IMR-90 (cell line): ENCODE data around the gene COL19A1. TPM values are rescaled to one million over a fixed set of nuclear protein-coding genes. Genes with fewer than 3 reads are reported as not detected.

Experiments used
- ATAC-seq: fragments of 200-7000 bp; cut with Tn5 transposase; 2 replicates; pipeline ENCODE4 v1.9.1; 2020; ENCODE audit warnings: low read depth, mild to moderate bottlenecking, moderate library complexity
- BruUV-seq: library from RNA; stranded (reverse); fragments of 400-500 nt; replicated peaks from 2 replicates; lab custom pipeline; 2021; lab: Mats Ljungman, UMichigan
- CTCF ChIA-PET: fragments of 300-600 bp; formaldehyde crosslinking; extraction: SDS; loops from one replicate; lab custom pipeline; 2021; ENCODE audit warnings: antibody characterized with exemption; lab: Yijun Ruan, JAX
- POLR2A ChIA-PET: fragments of 300-600 bp; sonication (Branson Sonifier 250); formaldehyde crosslinking; loops from one replicate; lab custom pipeline; 2022; ENCODE audit warnings: antibody characterized with exemption; ENCODE audit not compliant: unreplicated experiment; lab: Charles Lee
- DNase-seq: peaks from one replicate; pipeline ENCODE4 v3.0.0; 2013
- H2AFZ ChIP-seq: replicated peaks from 2 replicates; pipeline ENCODE3; 2013; ENCODE audit warnings: low read length, mild to moderate bottlenecking; ENCODE audit not compliant: poor library complexity
- H2AK5ac ChIP-seq: 2 replicates; pipeline ENCODE4 v1.6.1; 2013; ENCODE audit warnings: low read depth, low read length, inconsistent platforms
- H2AK9ac ChIP-seq: replicated peaks from 2 replicates; pipeline ENCODE3; 2013; ENCODE audit warnings: mild to moderate bottlenecking, low read depth, low read length, moderate library complexity; ENCODE audit not compliant: poor library complexity
- H2BK120ac ChIP-seq: 2 replicates; pipeline ENCODE4 v1.6.1; 2013; ENCODE audit warnings: low read depth, low read length, inconsistent platforms
- H2BK15ac ChIP-seq: 3 replicates; pipeline ENCODE4 v1.6.1; 2013; ENCODE audit warnings: low read depth, low read length, inconsistent platforms
- H2BK20ac ChIP-seq: 2 replicates; pipeline ENCODE4 v1.6.1; 2013; ENCODE audit warnings: low read depth, mild to moderate bottlenecking, inconsistent platforms, low read length, moderate library complexity
- H2BK5ac ChIP-seq: 2 replicates; pipeline ENCODE4 v1.6.1; 2013; ENCODE audit warnings: mild to moderate bottlenecking, low read depth, low read length, inconsistent platforms; ENCODE audit not compliant: poor library complexity, severe bottlenecking
- H3K14ac ChIP-seq: replicated peaks from 2 replicates; pipeline ENCODE4 v1.6.1; 2013; ENCODE audit warnings: low read depth, low read length, inconsistent platforms
- H3K18ac ChIP-seq: 2 replicates; pipeline ENCODE4 v1.6.1; 2013; ENCODE audit warnings: low read depth, low read length, control low read depth
- H3K23ac ChIP-seq: 2 replicates; pipeline ENCODE4 v1.6.1; 2013; ENCODE audit warnings: low read depth, low read length, inconsistent platforms
- H3K27ac ChIP-seq: 2 replicates; pipeline ENCODE4 v1.5.1; 2013; ENCODE audit warnings: mild to moderate bottlenecking, control low read depth, low read length; ENCODE audit not compliant: insufficient read depth
- H3K27me3 ChIP-seq: 2 replicates; pipeline ENCODE4 v1.6.1; 2013; ENCODE audit warnings: low read length; ENCODE audit not compliant: control insufficient read depth, insufficient read depth
- H3K36me3 ChIP-seq: 2 replicates; pipeline ENCODE4 v1.6.1; 2013; ENCODE audit warnings: low read length, mixed read lengths; ENCODE audit not compliant: control insufficient read depth, insufficient read depth
- H3K4ac ChIP-seq: 2 replicates; pipeline ENCODE4 v1.6.1; 2013; ENCODE audit warnings: low read depth, low read length, inconsistent platforms
- H3K4me1 ChIP-seq: 2 replicates; pipeline ENCODE4 v1.6.1; 2013; ENCODE audit warnings: low read length, mixed read lengths; ENCODE audit not compliant: control insufficient read depth, insufficient read depth
- H3K4me2 ChIP-seq: 2 replicates; pipeline ENCODE4 v1.6.1; 2013; ENCODE audit warnings: low read depth, mild to moderate bottlenecking, control low read depth, low read length, moderate library complexity
- H3K4me3 ChIP-seq: 2 replicates; pipeline ENCODE4 v1.5.1; 2013; ENCODE audit warnings: low read depth, mild to moderate bottlenecking, control low read depth, low read length, moderate library complexity; ENCODE audit not compliant: insufficient read depth
- H3K56ac ChIP-seq: 2 replicates; pipeline ENCODE4 v1.6.1; 2013; ENCODE audit warnings: low read length, inconsistent platforms; ENCODE audit not compliant: insufficient read depth; ENCODE audit errors: extremely low read depth
- H3K79me1 ChIP-seq, 2 experiments: 2 replicates each; pipeline ENCODE4 v1.6.1; 2013; ENCODE audit warnings: low read length in 2 of 2, inconsistent platforms in 1 of 2, low read depth in 1 of 2
- H3K9ac ChIP-seq: 2 replicates; pipeline ENCODE4 v1.6.1; 2013; ENCODE audit warnings: low read depth, low read length, control low read depth
- H3K9me1 ChIP-seq: 2 replicates; pipeline ENCODE4 v1.6.1; 2013; ENCODE audit warnings: low read length, inconsistent platforms; ENCODE audit not compliant: insufficient read depth
- H3K9me3 ChIP-seq: 2 replicates; pipeline ENCODE4 v1.6.1; 2013; ENCODE audit warnings: low read length; ENCODE audit not compliant: control insufficient read depth, insufficient read depth
- H4K20me1 ChIP-seq: 2 replicates; pipeline ENCODE4 v1.6.1; 2013; ENCODE audit warnings: low read length, inconsistent platforms; ENCODE audit not compliant: insufficient read depth
- H4K5ac ChIP-seq: 2 replicates; pipeline ENCODE4 v1.6.1; 2013; ENCODE audit warnings: mild to moderate bottlenecking, low read depth, low read length, control low read depth
- H4K8ac ChIP-seq, 2 experiments: 2 replicates each; pipeline ENCODE4 v1.6.1; 2013; ENCODE audit warnings: low read depth in 2 of 2, low read length in 2 of 2, control low read depth in 1 of 2, inconsistent platforms in 1 of 2
- H4K91ac ChIP-seq: 2 replicates; pipeline ENCODE4 v1.6.1; 2013; ENCODE audit warnings: low read depth, low read length, inconsistent platforms; ENCODE audit not compliant: insufficient read depth
- BHLHE40 ChIP-seq: fragments of 150-350 bp; IDR thresholded peaks from 2 replicates; pipeline ENCODE4 v1.6.1; 2016; ENCODE audit warnings: mild to moderate bottlenecking, low read depth, low read length
- CEBPB ChIP-seq: IDR thresholded peaks from 2 replicates; pipeline ENCODE4 v1.6.1; 2012; ENCODE audit warnings: low read depth, low read length, improper control_type of control experiment
- CHD1 ChIP-seq: IDR thresholded peaks from 2 replicates; pipeline ENCODE4 v1.6.1; 2012; ENCODE audit warnings: low read depth, low read length, improper control_type of control experiment
- FOS ChIP-seq: fragments of 150-350 bp; IDR thresholded peaks from 2 replicates; pipeline ENCODE4 v1.6.1; 2016; ENCODE audit warnings: low read depth, low read length
- MAFK ChIP-seq: IDR thresholded peaks from 2 replicates; pipeline ENCODE4 v1.6.1; 2012; ENCODE audit warnings: low read depth, low read length, improper control_type of control experiment
- MAZ ChIP-seq: IDR thresholded peaks from 2 replicates; pipeline ENCODE4 v1.6.1; 2012; ENCODE audit warnings: low read depth, mild to moderate bottlenecking, low read length, improper control_type of control experiment, moderate library complexity, borderline replicate concordance
- MXI1 ChIP-seq: IDR thresholded peaks from 2 replicates; pipeline ENCODE4 v1.6.1; 2012; ENCODE audit warnings: low read depth, mild to moderate bottlenecking, low read length, moderate library complexity, borderline replicate concordance
- NFE2L2 ChIP-seq: fragments of 150-350 bp; IDR thresholded peaks from 2 replicates; pipeline ENCODE4 v1.6.1; 2016; ENCODE audit warnings: low read depth, mild to moderate bottlenecking, low read length
- POLR2A ChIP-seq: IDR thresholded peaks from 2 replicates; pipeline ENCODE4 v1.6.1; 2012; ENCODE audit warnings: mild to moderate bottlenecking, low read depth, low read length
- RAD21 ChIP-seq: IDR thresholded peaks from 2 replicates; pipeline ENCODE4 v1.6.1; 2012; ENCODE audit warnings: low read length, improper control_type of control experiment
- RCOR1 ChIP-seq: IDR thresholded peaks from 2 replicates; pipeline ENCODE4 v1.6.1; 2012; ENCODE audit warnings: mild to moderate bottlenecking, low read length, improper control_type of control experiment; ENCODE audit not compliant: insufficient replicate concordance
- RFX5 ChIP-seq: IDR thresholded peaks from 2 replicates; pipeline ENCODE4 v1.8.0; 2012; ENCODE audit warnings: low read depth, mild to moderate bottlenecking, low read length, moderate library complexity
- SMC3 ChIP-seq: fragments of 150-350 bp; IDR thresholded peaks from 2 replicates; pipeline ENCODE4 v1.6.1; 2016; ENCODE audit warnings: low read depth, mild to moderate bottlenecking, antibody characterized with exemption, low read length, moderate library complexity
- WGBS, 2 experiments: methylation state at CpG; one replicate each; pipeline versions ENCODE4 v1.1.5 to v1.1.7; 2013; ENCODE audit warnings: missing lambda C conversion rate in 2 of 2; ENCODE audit not compliant: insufficient read length in 1 of 2; ENCODE audit errors: extremely low coverage in 2 of 2; 5-methylcytosine and 5-hydroxymethylcytosine counted together
- dilution Hi-C: fragments of 300-500 bp; cut with HindIII; formaldehyde crosslinking; loops from one replicate; pipeline ENCODE4 v1.14.3; 2018; ENCODE audit warnings: low sequenced_read_pairs; ENCODE audit not compliant: unreplicated experiment
- in situ Hi-C: fragments of 300-500 bp; cut with MboI; formaldehyde crosslinking; loops from 3 replicates; pipeline ENCODE4 v1.14.3; 2019; ENCODE audit warnings: low sequenced_read_pairs, inconsistent platforms, mixed read lengths
- intact Hi-C: fragments of 100-400 bp; cut with micrococcal nuclease; formaldehyde crosslinking; loops from 2 replicates; pipeline ENCODE4 v1.10.0; 2022
- polyA plus RNA-seq, 3 experiments: library from polyadenylated mRNA; depleted of rRNA; stranded (reverse); fragments of >200 nt; gene quantifications; 2 replicates each; pipeline ENCODE4 v1.2.3, GENCODE V29; 2012; ENCODE audit warnings: low replicate concordance in 1 of 3
- total RNA-seq: library from RNA; depleted of rRNA; stranded (reverse); fragments of >200 nt; gene quantifications from 2 replicates; pipeline ENCODE4 v1.2.3, GENCODE V29; 2012
- TF ChIP-seq, protein P1 (sequence below): fragments of 150-350 bp; IDR thresholded peaks from 2 replicates; pipeline ENCODE4 v1.6.1; 2017; ENCODE audit warnings: mild to moderate bottlenecking, antibody characterized with exemption, low read length, low read depth
- TF ChIP-seq, protein P2 (sequence below): conservative IDR thresholded peaks from 2 replicates; pipeline ENCODE4 v1.5.1; 2012; ENCODE audit warnings: mild to moderate bottlenecking, low read depth, low read length, improper control_type of control experiment
- TF ChIP-seq, protein P3 (sequence below): fragments of 150-350 bp; IDR thresholded peaks from 2 replicates; pipeline ENCODE4 v1.6.1; 2016; ENCODE audit warnings: low read depth, mild to moderate bottlenecking, low read length, moderate library complexity, borderline replicate concordance

Gene COL19A1
- total and polyA plus RNA-seq, 2 of the 4 experiments (the other 2 are of a cell fraction), result under 0.01 TPM; not detected in 1

DNA sequence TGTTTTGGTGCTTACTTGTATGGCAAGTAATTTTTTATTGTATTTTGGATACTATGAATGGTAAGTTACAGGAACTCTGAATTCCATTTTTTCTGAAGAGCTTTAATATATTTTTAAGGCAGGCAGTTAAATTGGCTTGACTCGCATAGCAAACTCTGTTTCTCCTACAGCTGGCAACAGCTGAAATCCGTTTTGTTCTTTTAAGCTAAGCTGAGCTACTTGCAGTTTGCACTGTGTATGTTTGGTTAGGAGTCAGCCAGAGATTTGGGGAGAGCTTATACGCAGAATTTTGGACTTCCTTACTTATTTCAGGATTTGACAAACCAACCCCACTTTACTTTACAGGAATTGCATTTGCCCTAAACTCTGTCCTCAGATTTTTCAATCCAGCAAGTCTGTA, 179.1 kb downstream of the COL19A1 start:
- no peaks in the 10 kb centered on the region for H3K9me1 ChIP-seq
- no peaks in the 10 kb centered on the region for H3K27me3 ChIP-seq
- no CpG with 5 or more reads among the region's 3 CpGs for WGBS, 2 experiments
- H3K36me3 ChIP-seq, result no peaks in the 10 kb centered on the region
- intact Hi-C loops, result no loop called here
- ATAC-seq, result no peak
- DNase-seq, result no peak
- dilution Hi-C loops, result no loop called here
- H3K14ac ChIP-seq, result no peak overlapping the region
- H3K79me1 ChIP-seq, result no peaks in the 10 kb centered on the region
- H3K9ac ChIP-seq, result no peak overlapping the region
- H3K9me3 ChIP-seq, result no peaks in the 10 kb centered on the region
- H3K27ac ChIP-seq, result no peak overlapping the region
- no peak overlapping the region for H3K4me2 ChIP-seq
- CTCF ChIA-PET, result no interaction called here
- H3K18ac ChIP-seq, result no peak overlapping the region
- H2AK9ac ChIP-seq, result no peak overlapping the region
- in situ Hi-C loops, result no loop called here
- no peak overlapping the region for H2BK5ac ChIP-seq
- H3K4me1 ChIP-seq, result no peaks in the 10 kb centered on the region
- no peak overlapping the region for H3K56ac ChIP-seq
- H2BK120ac ChIP-seq, result no peak overlapping the region
- H2AFZ ChIP-seq, result no peak overlapping the region
- H2BK20ac ChIP-seq, result no peak overlapping the region
- H3K4me3 ChIP-seq, result no peak overlapping the region
- no peak overlapping the region for H2AK5ac ChIP-seq
- no peaks in the 10 kb centered on the region for H4K20me1 ChIP-seq
- no peak overlapping the region for H4K8ac ChIP-seq
- no peak overlapping the region for H4K5ac ChIP-seq
- BruUV-seq, result no TSS peak
- TF ChIP-seq, protein P1, sequence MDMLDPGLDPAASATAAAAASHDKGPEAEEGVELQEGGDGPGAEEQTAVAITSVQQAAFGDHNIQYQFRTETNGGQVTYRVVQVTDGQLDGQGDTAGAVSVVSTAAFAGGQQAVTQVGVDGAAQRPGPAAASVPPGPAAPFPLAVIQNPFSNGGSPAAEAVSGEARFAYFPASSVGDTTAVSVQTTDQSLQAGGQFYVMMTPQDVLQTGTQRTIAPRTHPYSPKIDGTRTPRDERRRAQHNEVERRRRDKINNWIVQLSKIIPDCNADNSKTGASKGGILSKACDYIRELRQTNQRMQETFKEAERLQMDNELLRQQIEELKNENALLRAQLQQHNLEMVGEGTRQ, result no peak
- TF ChIP-seq POLR2A (no peak), RAD21 (no peak), NFE2L2 (no peak), CHD1 (no peak), RFX5 (no peak), MAFK (no peak), MXI1 (no peak), SMC3 (no peak), RCOR1 (no peak), MAZ (no peak), FOS (no peak), BHLHE40 (no peak), CEBPB (no peak)
- TF ChIP-seq, protein P2, sequence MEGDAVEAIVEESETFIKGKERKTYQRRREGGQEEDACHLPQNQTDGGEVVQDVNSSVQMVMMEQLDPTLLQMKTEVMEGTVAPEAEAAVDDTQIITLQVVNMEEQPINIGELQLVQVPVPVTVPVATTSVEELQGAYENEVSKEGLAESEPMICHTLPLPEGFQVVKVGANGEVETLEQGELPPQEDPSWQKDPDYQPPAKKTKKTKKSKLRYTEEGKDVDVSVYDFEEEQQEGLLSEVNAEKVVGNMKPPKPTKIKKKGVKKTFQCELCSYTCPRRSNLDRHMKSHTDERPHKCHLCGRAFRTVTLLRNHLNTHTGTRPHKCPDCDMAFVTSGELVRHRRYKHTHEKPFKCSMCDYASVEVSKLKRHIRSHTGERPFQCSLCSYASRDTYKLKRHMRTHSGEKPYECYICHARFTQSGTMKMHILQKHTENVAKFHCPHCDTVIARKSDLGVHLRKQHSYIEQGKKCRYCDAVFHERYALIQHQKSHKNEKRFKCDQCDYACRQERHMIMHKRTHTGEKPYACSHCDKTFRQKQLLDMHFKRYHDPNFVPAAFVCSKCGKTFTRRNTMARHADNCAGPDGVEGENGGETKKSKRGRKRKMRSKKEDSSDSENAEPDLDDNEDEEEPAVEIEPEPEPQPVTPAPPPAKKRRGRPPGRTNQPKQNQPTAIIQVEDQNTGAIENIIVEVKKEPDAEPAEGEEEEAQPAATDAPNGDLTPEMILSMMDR, result no peak
- TF ChIP-seq, protein P3, sequence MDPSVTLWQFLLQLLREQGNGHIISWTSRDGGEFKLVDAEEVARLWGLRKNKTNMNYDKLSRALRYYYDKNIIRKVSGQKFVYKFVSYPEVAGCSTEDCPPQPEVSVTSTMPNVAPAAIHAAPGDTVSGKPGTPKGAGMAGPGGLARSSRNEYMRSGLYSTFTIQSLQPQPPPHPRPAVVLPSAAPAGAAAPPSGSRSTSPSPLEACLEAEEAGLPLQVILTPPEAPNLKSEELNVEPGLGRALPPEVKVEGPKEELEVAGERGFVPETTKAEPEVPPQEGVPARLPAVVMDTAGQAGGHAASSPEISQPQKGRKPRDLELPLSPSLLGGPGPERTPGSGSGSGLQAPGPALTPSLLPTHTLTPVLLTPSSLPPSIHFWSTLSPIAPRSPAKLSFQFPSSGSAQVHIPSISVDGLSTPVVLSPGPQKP, result no peak
- POLR2A ChIA-PET, result no interaction called here
- H3K4ac ChIP-seq, result no peak overlapping the region
- H4K91ac ChIP-seq, result no peak overlapping the region
- no peak overlapping the region for H3K23ac ChIP-seq
- H2BK15ac ChIP-seq, result no peak overlapping the region
